MCF 10A (cell line): ENCODE measurements around the gene KLHL21. TPM values are rescaled to one million over a fixed set of nuclear protein-coding genes. Genes with fewer than 3 reads are reported as not detected.

Experiments
- BruUV-seq: library from RNA; stranded (reverse); fragments of 400-500 nt; replicated peaks from 2 replicates; lab custom pipeline; 2021; lab: Mats Ljungman, UMichigan
- CTCF ChIA-PET: fragments of 300-600 bp; sonication (Branson Sonifier 250); formaldehyde crosslinking; extraction: SDS; loops from one replicate; lab custom pipeline; 2021; ENCODE audit warnings: antibody characterized with exemption, inconsistent platforms; lab: Yijun Ruan, JAX
- POLR2A ChIA-PET: fragments of 300-600, 350-650 bp; sonication (Branson Sonifier 250); formaldehyde crosslinking; extraction: SDS; loops from one replicate; lab custom pipeline; 2020; ENCODE audit warnings: antibody characterized with exemption, inconsistent platforms; lab: Yijun Ruan, JAX
- DNase-seq: peaks from one replicate; pipeline ENCODE4 v3.0.0-alpha.2; 2018; ENCODE audit not compliant: unreplicated experiment
- H3K27ac Mint-ChIP-seq: one replicate; pipeline ENCODE4 v1.8.0; 2022; ENCODE audit warnings: mild to moderate bottlenecking, low read depth, mixed read lengths; ENCODE audit not compliant: unreplicated experiment
- H3K27me3 Mint-ChIP-seq: one replicate; pipeline ENCODE4 v1.8.0; 2022; ENCODE audit warnings: mixed read lengths; ENCODE audit not compliant: insufficient read depth, unreplicated experiment
- H3K36me3 Mint-ChIP-seq: one replicate; pipeline ENCODE4 v1.8.0; 2022; ENCODE audit warnings: mild to moderate bottlenecking, moderate library complexity, mixed read lengths; ENCODE audit not compliant: insufficient read depth, unreplicated experiment
- H3K4me1 Mint-ChIP-seq: one replicate; pipeline ENCODE4 v1.8.0; 2022; ENCODE audit warnings: mixed read lengths; ENCODE audit not compliant: insufficient read depth, unreplicated experiment
- H3K4me3 Mint-ChIP-seq: one replicate; pipeline ENCODE4 v1.8.0; 2022; ENCODE audit warnings: mild to moderate bottlenecking, moderate library complexity, mixed read lengths; ENCODE audit not compliant: unreplicated experiment
- H3K9me3 Mint-ChIP-seq: one replicate; pipeline ENCODE4 v1.8.0; 2022; ENCODE audit warnings: mixed read lengths; ENCODE audit not compliant: unreplicated experiment
- CTCF ChIP-seq: fragments of 200-600 bp; IDR thresholded peaks from one replicate; pipeline ENCODE4 v1.8.0; 2022; ENCODE audit warnings: antibody characterized with exemption, mild to moderate bottlenecking; ENCODE audit not compliant: unreplicated experiment
- intact Hi-C: fragments of 100-400 bp; cut with micrococcal nuclease; formaldehyde crosslinking; loops from 2 replicates; pipeline ENCODE4 v1.14.1; 2022
- total RNA-seq: library from RNA; stranded (reverse); gene quantifications from 2 replicates; pipeline ENCODE4 v1.2.3, GENCODE V29; 2022

KLHL21 gene
- total RNA-seq, 1 experiment from 2014 or later, result 14.0 TPM

- no peaks in the 10 kb centered on the region for H3K4me1 Mint-ChIP-seq
- no peak for TF ChIP-seq CTCF
- ChIA-PET CTCF (interaction anchor here (1.8 kb wide), 1 partner anchor 8 kb away, joined by 4 read pairs; the partner anchor contains the start of gene NOL9), POLR2A (interaction anchor here (0.7 kb wide), 1 partner anchor 188 kb away, joined by 5 read pairs; no protein-coding TSS in a partner anchor)
- intact Hi-C loops, result no loop called here
- DNase-seq, result no peak
- no peaks in the 10 kb centered on the region for H3K9me3 Mint-ChIP-seq
- H3K36me3 Mint-ChIP-seq, result peaks cover 93% of the 10 kb centered on the region
- no peak overlapping the region for H3K4me3 Mint-ChIP-seq
- no peaks in the 10 kb centered on the region for H3K27me3 Mint-ChIP-seq
- H3K27ac Mint-ChIP-seq, result no peak overlapping the region
- BruUV-seq, result no TSS peak
Measured at GRCh38 chr1:6546326-6546725, 56.3 kb downstream of the KLHL21 start.

- peak overlapping the region; percentile 39 for H3K27ac Mint-ChIP-seq
- H3K27me3 Mint-ChIP-seq, result no peaks in the 10 kb centered on the region
- H3K4me1 Mint-ChIP-seq, result no peaks in the 10 kb centered on the region
- intact Hi-C loops, result no loop called here
- BruUV-seq, result no TSS peak
- H3K4me3 Mint-ChIP-seq, result no peak overlapping the region
- H3K36me3 Mint-ChIP-seq, result peaks cover 95% of the 10 kb centered on the region
- ChIA-PET CTCF (interaction anchor here (1.8 kb wide), 1 partner anchor 9 kb away, joined by 4 read pairs; the partner anchor contains the start of gene NOL9), POLR2A (no interaction called here)
- no peak for DNase-seq
- H3K9me3 Mint-ChIP-seq, result no peaks in the 10 kb centered on the region
- no peak for TF ChIP-seq CTCF
Measured at GRCh38 chr1:6545276-6546112, 57.2 kb downstream of the KLHL21 start.

GRCh38 chr1:6544831-6545230, 57.8 kb downstream of the KLHL21 start:
- H3K9me3 Mint-ChIP-seq, result no peaks in the 10 kb centered on the region
- POLR2A ChIA-PET, result no interaction called here
- H3K36me3 Mint-ChIP-seq, result peaks cover 93% of the 10 kb centered on the region
- DNase-seq, result no peak
- no TSS peak for BruUV-seq
- intact Hi-C loops, result no loop called here
- H3K4me3 Mint-ChIP-seq, result no peak overlapping the region
- no peaks in the 10 kb centered on the region for H3K27me3 Mint-ChIP-seq
- peak overlapping the region; percentile 39 for H3K27ac Mint-ChIP-seq
- no peaks in the 10 kb centered on the region for H3K4me1 Mint-ChIP-seq
- CTCF ChIA-PET, result interaction anchor here (0.6 kb wide), 1 partner anchor 20 kb away, joined by 3 read pairs; no protein-coding TSS in a partner anchor
- TF ChIP-seq CTCF, result no peak

Other genes starting within 250 kb of the KLHL21 start
- gene ACOT7, start 209.1 kb downstream of the KLHL21 start, total RNA-seq, result 110 and 117 TPM in 2 replicates
- 5.0 and 7.6 TPM in 2 replicates for gene HES2, start 182.9 kb downstream of the KLHL21 start, total RNA-seq
- 0.68 TPM in 1 of 2 replicates, not detected in the other for gene ESPN, start 178.1 kb downstream of the KLHL21 start, total RNA-seq
- gene TNFRSF25, start 136.7 kb downstream of the KLHL21 start, total RNA-seq, result 27.6 and 33.7 TPM in 2 replicates
- 32.3 and 35.9 TPM in 2 replicates for gene PLEKHG5, start 111.2 kb downstream of the KLHL21 start, total RNA-seq
- 49.2 and 62.3 TPM in 2 replicates for gene NOL9, start 48.4 kb downstream of the KLHL21 start, total RNA-seq
- not detected in 2 replicates for gene TAS1R1, start 47.6 kb downstream of the KLHL21 start, total RNA-seq
- 40.6 TPM in 2 replicates for gene ZBTB48, start 22.9 kb downstream of the KLHL21 start, total RNA-seq
- gene PHF13, start 10.9 kb upstream of the KLHL21 start, total RNA-seq, result 10.3 and 12.7 TPM in 2 replicates
- 14.7 and 18.9 TPM in 2 replicates for gene THAP3, start 22.0 kb upstream of the KLHL21 start, total RNA-seq
- gene DNAJC11, start 98.9 kb upstream of the KLHL21 start, total RNA-seq, result 70.4 and 76.1 TPM in 2 replicates
- gene CAMTA1, start 182.6 kb upstream of the KLHL21 start, total RNA-seq, result 74.1 and 95.8 TPM in 2 replicates